ENCODE results near the gene PLCB4. TPM values are rescaled to one million over a fixed set of nuclear protein-coding genes. Genes with fewer than 3 reads are reported as not detected.

Gene PLCB4
- total RNA-seq, 1 donor from 2014 or later, result 12.0 TPM

DNA sequence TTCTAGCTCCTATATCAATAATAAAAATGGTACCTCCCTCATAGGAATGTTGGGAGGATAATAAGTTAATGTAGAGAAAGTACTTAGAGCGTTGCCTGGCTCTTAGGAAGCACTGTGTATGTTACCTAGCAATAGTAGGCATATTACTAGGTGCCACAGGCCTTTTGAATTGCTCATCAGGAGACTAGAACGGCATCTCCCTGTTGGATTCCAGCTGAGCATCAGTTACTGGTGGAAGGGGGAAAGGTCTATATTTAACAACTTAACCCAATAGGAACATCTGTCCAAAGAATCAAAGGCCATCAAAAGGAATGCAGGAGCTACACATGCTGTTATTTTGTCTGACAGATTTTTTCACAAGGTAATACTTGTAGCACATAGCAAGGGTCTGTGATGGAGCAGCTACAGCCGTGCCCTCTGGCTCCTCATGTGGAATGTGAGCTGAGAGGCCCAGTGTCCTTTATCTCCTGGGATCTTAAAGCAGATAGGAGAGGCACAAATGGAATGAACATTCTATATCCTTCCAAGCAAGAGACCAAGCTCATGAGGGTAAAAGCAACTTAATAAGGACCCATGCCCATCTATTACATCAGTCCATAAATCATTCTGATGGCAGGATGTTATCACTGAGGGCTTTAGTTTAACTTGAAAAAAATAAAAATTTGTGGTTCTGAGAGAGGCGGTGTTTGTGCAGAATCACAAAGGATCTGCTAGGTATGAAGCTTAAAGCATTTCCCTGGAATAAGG is 260.6 kb downstream of the PLCB4 start:
- Histone ChIP-seq H3K27ac (no peak overlapping the region), H3K36me3 (no peaks in the 10 kb centered on the region), H3K9me3 (no peaks in the 10 kb centered on the region), H3K27me3 (no peaks in the 10 kb centered on the region), H3K4me3 (no peak overlapping the region), H3K4me1 (no peaks in the 10 kb centered on the region)
- DNase-seq (ENCODE audit: extremely low spot score in 2 of 2), result no peak
- intact Hi-C loops (cut with DNase I), result no loop called here
- no peak for TF ChIP-seq POLR2A (IDR thresholded peaks at IDR 0.05)
- TF ChIP-seq POLR2AphosphoS5 (IDR thresholded peaks at IDR 0.05; ENCODE audit: insufficient read depth in 1 of 2, low read depth in 1 of 2), result no peak
- TF ChIP-seq, protein P1, sequence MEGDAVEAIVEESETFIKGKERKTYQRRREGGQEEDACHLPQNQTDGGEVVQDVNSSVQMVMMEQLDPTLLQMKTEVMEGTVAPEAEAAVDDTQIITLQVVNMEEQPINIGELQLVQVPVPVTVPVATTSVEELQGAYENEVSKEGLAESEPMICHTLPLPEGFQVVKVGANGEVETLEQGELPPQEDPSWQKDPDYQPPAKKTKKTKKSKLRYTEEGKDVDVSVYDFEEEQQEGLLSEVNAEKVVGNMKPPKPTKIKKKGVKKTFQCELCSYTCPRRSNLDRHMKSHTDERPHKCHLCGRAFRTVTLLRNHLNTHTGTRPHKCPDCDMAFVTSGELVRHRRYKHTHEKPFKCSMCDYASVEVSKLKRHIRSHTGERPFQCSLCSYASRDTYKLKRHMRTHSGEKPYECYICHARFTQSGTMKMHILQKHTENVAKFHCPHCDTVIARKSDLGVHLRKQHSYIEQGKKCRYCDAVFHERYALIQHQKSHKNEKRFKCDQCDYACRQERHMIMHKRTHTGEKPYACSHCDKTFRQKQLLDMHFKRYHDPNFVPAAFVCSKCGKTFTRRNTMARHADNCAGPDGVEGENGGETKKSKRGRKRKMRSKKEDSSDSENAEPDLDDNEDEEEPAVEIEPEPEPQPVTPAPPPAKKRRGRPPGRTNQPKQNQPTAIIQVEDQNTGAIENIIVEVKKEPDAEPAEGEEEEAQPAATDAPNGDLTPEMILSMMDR (IDR thresholded peaks at IDR 0.05), result no peak

DNA sequence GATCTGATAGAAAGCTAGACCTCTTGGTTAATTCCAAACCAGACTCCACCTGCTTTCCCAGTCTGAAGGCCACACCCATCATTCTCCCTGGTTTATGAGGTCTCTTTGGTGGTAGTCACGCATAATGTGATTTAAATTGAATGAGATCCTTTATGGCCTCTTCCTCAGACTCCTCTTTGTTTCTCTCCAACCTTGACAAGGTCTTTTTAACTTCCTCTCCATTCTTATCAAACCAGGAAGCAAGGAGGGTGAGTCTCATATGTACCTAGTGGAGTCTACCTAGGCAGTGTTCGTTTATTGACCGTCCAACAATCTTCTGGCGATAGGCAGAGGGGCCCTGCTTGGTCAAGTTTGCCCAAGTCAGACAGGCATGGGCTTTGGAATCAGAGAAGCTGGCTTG is 261.3 kb downstream of the PLCB4 start:
- Histone ChIP-seq H3K4me3 (no peak overlapping the region), H3K36me3 (no peaks in the 10 kb centered on the region), H3K27ac (no peak overlapping the region), H3K4me1 (no peaks in the 10 kb centered on the region), H3K27me3 (no peaks in the 10 kb centered on the region), H3K9me3 (no peaks in the 10 kb centered on the region)
- TF ChIP-seq, protein P1 (IDR thresholded peaks at IDR 0.05), result no peak
- TF ChIP-seq POLR2AphosphoS5 (IDR thresholded peaks at IDR 0.05; ENCODE audit: insufficient read depth in 1 of 2, low read depth in 1 of 2), result no peak
- no peak for TF ChIP-seq POLR2A (IDR thresholded peaks at IDR 0.05)
- no peak for DNase-seq (ENCODE audit: extremely low spot score in 2 of 2)
- intact Hi-C loops (cut with DNase I), result no loop called here

DNA sequence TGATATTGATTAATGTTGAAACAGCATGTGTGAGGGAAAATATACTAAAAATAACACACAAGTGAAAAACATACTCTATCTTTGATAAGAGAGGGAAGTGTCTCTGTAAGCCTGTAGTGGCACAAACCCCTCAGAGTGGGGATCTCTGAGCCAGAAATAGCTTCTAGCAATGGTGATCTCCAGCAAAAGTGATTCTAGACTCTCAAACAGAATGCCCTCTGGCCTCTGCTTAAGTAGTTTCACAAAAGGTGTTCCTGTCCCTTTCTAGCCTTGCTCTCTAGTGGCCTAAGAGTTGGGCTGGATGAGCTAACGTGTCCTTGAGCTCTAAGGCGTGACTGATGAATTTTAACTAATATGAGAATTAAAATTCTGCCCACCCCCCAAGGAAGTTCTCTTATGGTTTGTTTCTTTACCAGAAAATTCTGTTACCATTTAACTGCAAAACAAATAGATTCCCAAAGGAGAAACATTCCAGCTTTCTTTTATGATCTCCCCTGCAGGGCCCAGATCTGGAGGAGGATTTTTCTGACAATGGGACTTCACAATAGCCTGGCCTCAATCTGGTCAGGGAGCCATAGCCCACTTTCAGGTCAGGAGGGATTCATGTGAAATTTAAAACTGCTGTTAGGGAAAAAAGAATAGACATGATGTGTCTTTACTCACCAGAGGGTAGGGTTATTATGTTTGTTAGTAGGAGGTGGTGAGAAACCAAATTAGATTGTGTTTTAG is 263.0 kb downstream of the PLCB4 start:
- intact Hi-C loops (cut with DNase I), result no loop called here

DNA sequence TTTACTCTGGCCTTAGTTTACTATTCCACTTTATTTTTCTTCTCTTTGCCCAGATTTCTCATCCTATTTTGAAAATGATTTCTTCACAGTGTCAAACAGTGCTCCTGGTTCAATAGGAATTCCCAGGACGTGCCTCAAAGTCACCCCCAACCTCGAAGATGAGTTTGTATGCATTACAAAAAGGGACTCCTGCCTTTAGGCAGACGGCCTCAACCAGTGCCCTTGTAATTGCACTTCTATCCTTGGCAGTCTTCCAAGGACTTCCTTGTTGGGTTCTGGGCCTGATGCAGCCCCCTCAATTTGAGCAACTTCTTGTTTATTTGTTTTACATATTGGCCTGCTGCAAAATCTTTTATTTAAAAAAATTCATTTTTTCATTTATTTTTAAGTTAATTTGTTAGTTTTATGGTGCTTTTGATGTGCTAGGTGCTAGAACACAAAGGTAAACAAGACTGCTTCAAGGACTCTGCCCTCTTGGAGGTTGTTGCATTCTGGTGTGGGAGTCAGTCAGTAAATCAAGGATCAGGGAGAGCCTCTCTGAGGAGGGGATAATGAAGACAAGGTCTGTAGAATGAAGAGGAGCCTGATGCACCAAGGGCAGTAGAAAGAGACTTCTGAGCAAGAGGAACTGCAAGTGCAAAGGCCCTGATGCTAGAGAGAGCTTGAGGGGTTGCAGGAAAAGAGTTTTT is 264.0 kb downstream of the PLCB4 start:
- DNase-seq (ENCODE audit: extremely low spot score in 2 of 2), result no peak
- intact Hi-C loops (cut with DNase I), result no loop called here
- Histone ChIP-seq H3K27me3 (no peaks in the 10 kb centered on the region), H3K36me3 (no peaks in the 10 kb centered on the region), H3K9me3 (no peaks in the 10 kb centered on the region), H3K4me1 (no peaks in the 10 kb centered on the region), H3K4me3 (no peak overlapping the region), H3K27ac (no peak overlapping the region)
- TF ChIP-seq POLR2AphosphoS5 (IDR thresholded peaks at IDR 0.05; ENCODE audit: insufficient read depth in 1 of 2, low read depth in 1 of 2), result no peak
- TF ChIP-seq, protein P1 (IDR thresholded peaks at IDR 0.05), result no peak
- no peak for TF ChIP-seq POLR2A (IDR thresholded peaks at IDR 0.05)

More for the DNA sequence above, 263.0 kb downstream of the PLCB4 start:
- H3K27me3 ChIP-seq, result no peaks in the 10 kb centered on the region
- no peak for DNase-seq (ENCODE audit: extremely low spot score in 2 of 2)
- no peak overlapping the region for H3K4me3 ChIP-seq
- no peaks in the 10 kb centered on the region for H3K4me1 ChIP-seq
- no peak overlapping the region for H3K27ac ChIP-seq
- no peaks in the 10 kb centered on the region for H3K9me3 ChIP-seq
- H3K36me3 ChIP-seq, result no peaks in the 10 kb centered on the region
- no peak for TF ChIP-seq POLR2A (IDR thresholded peaks at IDR 0.05)
- TF ChIP-seq, protein P1 (IDR thresholded peaks at IDR 0.05), result no peak
- TF ChIP-seq POLR2AphosphoS5 (IDR thresholded peaks at IDR 0.05; ENCODE audit: insufficient read depth in 1 of 2, low read depth in 1 of 2), result no peak

Data from vagina (tissue), 2 donors.